GOT3 (cell line): ENCODE results near the gene MPPED1.

ENCODE experiments used
- DNase-seq: peaks from one replicate; lab custom pipeline; 2025; ENCODE audit warnings: mixed read lengths; lab: John Stamatoyannopoulos, UW

Gene MPPED1

DNA sequence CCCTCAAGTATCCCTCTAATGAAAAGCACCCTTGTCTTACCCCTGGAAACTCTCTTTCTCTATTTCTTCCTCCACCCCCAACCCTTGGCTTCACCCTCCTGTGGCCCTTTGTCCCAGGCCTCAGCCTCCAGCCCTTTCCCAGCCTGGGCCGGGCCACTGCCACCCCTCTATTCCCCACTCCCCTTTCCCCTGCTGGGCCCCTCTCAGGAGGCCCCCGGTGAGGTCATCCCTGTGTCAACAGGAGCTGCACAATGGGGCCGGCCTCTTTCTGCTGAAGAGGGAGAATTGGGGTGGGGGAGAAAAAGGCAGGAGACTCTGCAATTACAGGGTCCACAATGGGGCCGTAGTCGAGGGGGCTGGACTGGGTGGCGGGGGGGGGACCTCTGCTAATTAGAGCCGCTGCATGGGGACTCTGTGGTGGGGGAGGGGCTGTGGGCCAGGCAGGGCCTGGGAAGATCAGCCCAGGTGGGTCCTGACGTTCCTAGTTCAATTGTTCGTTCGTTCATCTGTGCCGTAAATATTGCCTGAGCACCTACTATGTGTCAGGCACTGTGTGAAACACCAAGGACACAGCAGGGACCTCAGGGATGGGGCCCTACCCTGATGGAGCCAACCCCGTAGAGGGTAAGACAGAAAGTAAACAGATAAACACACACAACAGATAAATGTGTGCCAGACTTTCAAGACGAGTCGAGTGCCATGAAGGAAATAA lies 18.5 kb upstream of the MPPED1 start:
- DNase-seq = no peak

DNA sequence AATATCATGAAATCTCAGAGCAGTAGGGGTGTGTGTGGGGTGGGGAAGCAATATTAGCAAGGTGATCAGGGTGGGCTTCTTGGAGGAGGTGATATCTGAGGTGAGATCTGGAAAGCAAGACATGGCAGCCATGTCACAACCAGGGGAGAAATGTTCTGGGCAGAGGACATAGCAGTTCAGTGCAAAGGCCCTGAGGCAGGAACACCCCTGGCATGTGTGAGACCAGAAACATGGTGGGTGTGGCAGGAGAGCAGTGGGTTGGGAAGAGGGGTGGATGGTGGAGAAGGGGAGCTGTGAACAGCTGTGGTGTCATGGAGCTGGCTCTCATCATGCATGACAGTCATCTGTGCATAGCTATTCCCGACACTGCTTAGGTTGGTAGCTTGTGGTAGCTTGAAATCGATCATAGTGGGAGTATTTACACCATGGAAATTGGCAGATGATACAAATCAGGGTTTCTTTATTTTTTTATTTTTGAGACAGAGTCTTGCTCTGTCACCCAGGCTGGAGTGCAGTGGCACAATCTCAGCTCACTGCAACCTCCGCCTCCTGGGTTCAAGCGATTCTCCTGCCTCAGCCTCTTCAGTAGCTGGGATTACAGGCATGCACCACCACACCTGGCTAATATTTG lies 17.9 kb upstream of the MPPED1 start:
- DNase-seq = no peak

DNA sequence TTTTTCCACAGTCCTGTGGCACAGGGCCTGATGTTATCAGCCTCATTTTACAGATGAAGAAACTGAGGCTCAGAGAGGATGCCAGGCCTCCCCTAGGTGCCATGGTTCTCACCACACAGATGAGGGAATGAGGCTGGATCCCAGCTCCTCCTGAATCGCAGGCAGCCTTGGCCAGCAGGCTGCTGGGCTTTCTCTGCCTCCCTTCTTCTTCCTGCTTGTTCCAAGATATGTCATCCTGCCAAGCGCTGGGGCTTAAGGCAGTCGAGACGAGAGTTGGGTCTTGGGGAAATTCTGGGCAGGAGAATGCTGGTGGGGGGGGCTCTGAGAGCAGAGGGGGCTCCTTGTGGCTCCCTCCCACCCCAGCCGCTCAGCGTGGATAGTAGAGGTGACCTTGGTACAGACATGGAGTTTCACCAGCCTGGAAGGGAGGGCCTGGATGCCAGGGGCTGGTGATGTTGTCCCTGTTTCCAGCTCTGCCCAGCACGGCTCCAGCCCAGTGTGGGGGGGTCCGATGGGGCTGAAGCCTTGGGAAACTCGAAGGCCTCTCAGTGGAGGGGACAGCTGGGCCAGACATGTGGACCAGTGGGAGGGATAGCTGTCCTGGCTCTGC lies 16.6 kb upstream of the MPPED1 start:
- DNase-seq = no peak

DNA sequence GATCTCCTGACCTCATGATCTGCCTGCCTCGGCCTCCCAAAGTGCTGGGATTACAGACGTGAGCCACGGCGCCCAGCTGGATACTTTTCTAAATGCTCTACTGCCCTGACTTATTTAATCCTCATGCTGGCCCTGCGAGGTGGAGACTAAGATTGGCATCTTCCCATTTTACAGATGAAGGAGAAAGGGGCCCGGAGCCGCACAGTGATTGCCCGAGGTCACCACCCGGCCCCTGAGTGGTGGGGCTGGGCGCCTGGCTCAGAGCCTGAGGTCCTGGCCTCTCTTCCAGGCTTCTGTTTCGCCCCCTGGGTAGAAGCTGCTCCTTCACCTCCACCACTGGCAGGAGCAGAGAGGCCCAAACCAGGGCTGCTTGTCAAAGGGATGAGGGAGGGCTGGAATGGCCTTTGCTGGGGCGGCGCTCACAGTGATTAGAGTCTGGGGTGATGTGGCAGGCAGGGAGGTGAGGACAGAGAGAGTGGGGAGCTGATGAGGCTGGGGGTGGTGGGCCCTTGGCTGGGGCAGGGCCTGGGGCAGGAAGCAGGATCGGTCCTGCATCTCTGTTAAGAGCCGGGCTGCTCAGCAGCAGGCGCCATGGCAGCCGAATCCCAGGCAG lies 15.4 kb upstream of the MPPED1 start:
- DNase-seq = no peak

DNA sequence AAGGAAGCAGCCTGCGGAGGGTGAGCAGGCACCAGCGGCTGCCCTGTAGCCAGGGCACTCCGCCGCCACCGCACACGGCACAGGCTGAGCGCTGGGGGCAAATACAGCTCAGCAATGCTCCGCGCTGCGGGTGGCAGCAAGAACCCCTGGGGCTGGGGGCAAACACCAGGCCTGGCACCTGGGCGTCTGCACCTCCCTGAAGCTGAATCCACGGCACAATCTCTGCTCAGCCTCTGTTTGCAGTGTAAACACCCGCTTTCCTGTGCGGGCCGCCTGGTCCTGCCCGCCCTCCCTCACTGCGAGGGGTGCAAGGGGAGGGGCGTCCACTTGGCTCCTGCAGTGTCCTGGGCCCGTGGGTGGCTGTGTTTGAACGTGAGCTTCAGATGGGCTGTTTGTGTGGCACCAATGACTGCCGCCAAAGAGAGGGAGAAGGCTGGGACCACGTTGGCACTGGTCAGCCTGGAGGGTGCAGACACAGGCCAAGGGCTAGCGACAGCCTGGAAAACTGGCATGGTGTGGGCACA lies 14.8 kb upstream of the MPPED1 start:
- DNase-seq = no peak

DNA sequence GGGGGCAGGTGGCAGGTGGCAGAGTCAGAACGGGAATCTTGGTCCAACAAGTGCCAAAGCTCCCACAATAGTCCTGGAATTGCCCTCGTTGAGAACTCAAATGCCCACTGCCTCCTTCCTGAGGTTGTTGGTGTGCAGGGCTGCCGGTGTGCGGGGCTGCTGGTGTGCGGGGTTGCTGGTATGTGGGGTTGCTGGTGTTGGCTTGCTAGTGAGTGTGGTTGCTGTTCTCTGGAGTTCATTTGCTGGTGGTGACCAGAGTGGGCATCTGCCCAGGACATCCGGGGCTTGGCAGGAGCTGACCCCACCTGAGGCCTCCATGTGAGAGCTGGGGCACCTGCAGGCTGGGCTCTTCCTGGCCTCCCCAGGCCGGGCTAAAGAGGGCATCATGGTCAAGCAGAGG lies 14.0 kb upstream of the MPPED1 start:
- no peak for DNase-seq

DNA sequence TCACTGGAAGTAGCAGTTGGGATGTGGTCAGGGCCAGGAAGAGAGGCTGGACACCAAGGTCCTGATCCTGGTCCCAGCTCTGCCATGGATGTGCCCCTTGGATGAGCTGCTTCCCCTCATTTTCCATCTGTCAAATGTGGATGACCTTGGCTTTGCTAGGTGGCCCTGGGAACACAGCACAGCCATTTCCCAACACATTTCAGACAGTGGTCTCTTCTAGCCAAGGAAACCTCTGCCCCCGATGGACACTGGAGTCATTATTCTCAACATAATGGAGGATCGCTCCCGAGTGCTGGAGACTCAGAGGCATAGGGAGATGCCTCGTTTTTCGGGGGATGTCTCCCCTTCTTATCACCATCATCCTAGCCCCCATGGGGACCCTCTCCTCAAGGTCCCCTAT lies 13.6 kb upstream of the MPPED1 start:
- DNase-seq = no peak

DNA sequence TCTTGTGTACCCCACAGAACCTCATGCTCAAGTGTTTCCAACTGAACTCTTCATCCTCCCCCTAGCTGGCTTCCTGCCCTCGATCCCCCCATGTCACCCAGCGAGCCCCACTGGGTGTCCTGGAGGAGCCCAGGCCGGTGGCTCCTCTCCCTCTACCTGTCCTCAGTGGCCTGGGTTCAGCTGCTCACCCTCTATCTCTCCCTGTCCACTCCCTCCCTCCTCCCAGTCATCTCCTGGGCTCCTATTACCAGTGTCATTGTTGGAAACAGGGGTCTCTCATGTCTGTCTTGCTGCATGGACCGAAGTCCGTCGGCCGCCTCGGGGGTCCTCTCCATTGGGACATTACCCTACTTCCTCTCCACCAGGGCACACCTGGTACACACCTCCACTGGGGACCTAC lies 12.9 kb upstream of the MPPED1 start:
- DNase-seq = no peak

DNA sequence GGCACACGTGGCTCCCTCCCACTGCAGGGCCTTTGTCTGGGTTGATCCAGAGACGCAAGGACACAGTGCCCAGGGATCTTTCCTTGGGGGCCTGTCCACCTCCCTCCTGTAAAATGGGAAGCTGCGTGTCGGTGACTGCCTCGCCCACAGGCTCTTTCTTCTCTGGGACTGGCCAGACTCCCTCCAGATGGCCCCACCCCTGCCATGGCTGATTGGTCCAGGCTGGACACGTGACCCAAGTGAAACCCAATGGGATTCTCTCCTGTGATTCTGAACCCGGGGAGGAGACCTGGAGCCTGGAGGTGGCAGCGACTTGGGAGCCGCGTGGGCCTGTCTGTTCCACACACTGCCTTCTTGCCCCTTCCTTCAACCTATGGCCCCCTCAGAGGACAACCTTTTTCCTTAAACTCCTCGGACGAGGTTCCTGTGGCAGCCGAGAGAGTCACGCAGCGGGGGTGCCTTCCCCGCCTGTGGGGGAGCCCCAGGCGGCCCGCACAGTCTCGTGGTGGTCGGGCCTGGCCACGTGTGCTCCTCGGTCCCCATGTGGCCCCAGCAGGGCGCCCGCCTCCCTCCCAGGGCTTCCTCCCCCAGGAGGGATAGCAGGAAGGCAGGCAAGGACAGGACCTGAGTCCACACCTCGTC lies 12.4 kb upstream of the MPPED1 start:
- no peak for DNase-seq

DNA sequence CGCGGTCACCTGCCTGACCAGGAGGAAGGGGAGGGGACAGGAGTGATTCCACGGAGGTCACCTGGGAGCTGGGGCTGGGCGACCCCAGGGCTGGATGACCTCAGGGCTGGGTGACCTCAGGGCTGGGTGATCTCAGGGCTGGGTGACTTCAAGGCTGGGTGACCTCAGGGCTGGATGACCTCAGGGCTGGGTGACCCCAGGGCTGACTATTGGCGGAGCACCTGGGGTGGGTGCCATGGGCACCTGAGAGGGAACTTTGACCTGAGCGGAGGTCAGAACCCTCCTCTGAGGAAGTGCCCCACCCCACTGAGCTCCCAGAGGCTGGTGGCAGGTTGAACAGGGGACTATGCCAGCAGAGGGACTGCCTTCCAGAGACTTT lies 11.8 kb upstream of the MPPED1 start:
- no peak for DNase-seq

DNA sequence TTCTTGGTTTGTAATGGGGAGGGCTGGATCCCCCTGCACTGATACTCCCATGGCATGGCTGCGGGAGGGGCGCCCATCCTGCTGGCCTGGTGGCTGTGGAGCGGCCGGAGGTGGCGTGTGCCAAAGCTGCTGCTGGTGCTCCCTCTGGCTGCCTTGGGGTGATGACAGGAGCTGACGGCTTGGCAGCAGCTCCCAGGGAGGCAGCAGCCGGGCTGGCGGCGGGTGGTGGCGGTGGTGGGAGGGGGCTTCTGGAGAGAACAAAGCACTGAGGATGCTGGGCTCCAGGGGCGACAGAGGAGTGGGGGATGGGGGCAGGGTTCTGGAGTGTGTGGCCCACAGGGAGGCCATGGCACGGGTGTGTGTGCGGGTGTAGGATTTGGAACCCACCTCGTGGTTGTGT lies 11.4 kb upstream of the MPPED1 start:
- no peak for DNase-seq

DNA sequence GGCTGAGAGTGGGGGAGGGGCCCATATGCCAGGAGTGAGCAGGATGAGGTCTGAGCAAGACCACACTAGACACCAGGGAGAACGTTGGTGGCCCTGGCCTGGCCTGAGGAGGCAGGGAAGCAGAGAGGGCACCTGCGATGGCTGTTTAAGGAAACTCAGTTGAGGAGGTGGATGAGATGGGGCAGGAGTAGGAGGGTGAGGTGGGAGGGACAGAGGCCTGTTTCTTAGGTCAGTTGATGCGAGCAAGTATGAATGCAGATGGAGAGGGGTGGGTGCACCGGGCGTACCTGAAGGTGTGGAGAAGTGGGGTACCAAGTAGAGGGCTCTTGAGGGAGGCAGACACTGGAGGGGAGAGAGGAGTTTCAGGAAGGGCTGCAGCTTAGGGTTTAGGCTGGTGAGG lies 10.6 kb upstream of the MPPED1 start:
- no peak for DNase-seq

DNA sequence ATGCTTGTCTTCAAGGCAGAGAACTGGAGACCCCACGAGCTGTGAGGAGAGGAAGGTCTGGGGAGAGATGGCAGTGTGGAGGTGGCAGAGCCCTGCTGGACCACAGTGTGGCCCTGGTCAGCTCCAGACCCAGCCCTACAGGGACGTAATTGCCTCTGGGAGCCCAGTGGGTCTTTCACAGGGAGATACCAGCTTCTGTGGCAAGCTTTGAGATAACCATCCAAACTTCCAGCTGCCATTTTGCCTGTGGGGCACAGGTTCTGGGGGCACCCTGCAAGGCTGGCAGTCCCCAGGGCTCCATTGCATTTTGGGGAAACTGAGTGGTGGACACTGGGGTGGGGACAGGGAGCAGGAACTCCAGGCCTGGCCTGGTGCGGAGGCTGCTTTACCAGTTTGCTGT lies 10.2 kb upstream of the MPPED1 start:
- DNase-seq = no peak

DNA sequence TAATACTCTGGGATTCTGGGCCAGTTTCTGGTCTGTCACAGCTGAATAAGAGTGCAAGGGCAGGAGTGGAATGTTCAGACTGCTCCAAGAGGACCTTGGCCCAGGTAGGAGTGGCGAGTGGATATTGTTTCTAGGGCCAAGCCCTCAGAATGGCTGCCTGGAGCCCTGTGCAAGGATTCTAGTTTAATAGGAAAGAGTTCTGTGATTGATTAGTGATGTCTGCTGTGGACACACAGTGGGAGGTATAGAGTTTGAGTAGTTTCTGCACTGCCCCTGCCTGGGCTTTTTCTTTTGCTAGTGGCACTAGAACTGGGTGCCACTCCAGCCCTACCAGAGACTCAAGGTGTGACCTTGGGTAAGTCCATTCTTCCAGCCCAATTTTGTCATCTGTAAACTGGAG lies 9.7 kb upstream of the MPPED1 start:
- no peak for DNase-seq

DNA sequence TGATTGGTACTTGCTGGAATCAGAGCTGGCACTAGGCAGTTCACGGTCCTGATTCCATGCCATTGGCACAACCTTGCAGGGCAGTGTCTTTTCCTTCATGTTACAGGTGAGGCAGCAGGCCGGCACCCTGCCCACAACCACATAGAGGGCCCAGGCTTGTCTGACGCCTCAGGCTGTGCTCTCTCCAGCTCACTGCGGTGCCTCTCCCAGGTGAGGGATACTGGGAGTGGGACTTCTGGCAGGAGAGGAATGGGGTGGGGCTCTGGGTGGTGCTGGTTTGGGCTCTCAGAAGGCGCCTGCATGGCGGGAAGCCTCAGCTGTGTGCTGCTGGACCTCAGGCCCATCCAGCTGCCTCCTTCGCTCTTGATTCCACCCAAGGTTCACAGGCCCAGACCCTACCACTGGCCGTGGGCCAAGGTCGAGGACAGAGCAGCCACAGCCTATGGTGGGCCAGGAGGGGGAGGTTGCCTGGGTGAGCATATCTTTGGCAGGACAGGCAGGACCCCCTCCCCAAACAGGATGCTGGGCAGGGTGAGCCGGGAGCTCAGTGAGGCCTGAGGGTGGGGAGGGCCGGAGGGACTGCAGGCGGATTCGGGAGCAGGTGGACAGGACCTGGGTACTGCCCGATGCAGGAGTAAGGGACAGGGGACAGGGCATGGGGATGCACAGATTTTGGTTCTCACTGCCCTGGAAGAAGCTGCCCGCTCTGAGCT lies 7.0 kb upstream of the MPPED1 start:
- no peak for DNase-seq

DNA sequence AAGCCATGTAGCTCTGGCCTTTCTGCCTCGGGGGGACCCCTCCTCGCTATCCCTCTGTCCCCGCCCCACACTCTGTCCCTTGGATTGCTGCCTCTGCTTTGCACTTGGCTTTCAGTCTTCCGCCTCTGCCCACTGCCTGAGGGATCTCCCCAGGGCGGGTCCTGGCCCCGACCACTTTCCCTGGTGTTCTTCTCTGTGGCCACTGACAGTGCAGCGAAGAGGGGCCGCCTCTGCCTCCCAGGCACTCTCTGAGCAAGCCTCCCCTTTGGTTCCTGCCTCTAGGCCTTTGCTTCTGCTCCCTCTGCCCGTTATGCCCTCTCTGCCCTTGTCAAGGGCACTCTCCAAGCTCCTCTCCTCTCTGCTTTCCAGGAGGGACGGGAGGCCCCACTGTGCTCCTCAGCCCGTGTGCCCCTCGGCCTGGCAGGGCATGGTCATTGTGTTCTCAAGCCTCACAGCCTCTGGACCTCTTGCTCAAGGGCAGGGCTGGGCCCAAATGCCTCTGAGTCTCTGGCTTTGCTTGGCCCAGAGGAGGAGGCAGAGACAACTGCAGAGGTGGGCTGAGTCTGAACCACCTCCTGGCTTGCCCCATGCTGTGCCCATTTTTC lies 5.5 kb upstream of the MPPED1 start:
- DNase-seq = no peak

DNA sequence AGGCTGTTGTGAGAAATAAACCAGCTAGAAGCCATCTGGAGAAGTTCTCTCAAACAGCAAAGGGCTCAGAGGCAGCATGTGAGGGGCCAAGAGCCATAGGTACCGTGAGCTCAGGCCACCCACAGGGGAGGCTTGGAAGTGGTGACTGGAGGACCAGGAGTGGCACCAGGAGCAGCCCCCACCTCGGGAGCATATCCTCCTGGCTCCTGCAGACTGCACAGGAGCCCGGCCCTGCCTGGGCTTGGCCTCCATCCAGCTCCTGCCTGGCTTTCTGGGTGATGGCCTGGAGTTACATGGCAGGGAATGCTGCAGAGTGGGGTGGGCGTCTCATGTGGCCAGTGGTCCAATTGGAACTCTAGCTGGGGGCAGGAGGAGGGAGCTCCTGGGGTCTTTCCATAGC lies 4.2 kb upstream of the MPPED1 start:
- DNase-seq = no peak

DNA sequence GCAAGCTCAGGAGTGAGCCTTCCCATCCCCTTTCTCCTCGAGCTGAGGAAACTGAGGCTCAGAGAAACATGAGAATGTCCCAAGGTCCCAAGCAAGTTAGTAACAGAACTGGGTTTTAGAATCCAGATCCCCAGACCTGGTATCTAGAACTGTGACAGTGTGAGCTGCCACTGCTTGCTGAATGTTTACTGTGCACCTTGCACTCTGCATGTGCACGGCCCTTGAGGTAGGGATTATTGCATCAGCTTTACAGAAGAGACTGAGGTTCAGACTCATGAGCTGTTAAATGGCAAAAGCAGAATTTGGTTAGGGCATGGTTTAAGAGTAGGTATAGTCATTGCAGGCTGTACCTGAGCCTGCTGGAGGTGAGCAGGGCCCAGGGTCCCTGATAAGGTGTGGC lies 3.8 kb upstream of the MPPED1 start:
- DNase-seq = no peak

DNA sequence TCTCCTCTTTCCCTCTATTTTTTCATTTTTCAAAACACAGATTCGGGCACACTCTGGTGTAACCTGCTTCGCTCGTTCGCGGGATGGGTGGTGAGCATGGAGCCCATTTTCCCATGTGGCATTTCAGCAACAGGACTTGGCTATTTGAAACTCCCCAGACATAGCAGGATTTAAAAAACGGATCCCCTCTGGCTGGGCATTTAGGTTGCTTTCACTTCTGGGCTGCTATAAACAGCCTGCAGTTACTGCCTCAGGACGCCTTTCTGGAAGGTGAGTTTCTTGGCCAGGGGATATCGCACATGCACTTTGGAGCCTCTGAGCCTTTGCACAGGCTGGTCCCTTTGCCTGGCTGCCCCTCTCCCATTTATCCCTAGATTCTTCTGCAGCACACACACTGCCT lies 2.8 kb upstream of the MPPED1 start:
- DNase-seq = no peak

DNA sequence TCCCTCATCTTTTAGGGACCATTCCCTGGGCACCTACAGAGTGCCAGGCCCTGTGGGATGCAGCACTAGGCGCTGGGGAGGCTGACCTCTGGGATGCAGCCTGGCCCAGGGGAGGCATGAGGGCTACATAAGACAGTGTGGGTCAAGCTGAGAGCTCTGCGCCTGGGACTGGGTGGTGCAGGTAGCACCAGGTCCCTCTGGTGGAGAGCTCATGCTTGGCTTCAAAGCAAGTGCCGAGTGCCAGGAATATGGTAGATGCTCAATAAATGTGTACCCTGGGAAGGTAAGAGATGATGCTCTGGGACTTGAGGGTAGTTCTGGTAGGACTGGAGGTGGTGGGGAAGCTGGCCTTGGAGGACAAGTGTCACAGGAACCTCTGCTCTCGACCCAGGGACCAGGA lies 2.0 kb upstream of the MPPED1 start:
- no peak for DNase-seq

DNA sequence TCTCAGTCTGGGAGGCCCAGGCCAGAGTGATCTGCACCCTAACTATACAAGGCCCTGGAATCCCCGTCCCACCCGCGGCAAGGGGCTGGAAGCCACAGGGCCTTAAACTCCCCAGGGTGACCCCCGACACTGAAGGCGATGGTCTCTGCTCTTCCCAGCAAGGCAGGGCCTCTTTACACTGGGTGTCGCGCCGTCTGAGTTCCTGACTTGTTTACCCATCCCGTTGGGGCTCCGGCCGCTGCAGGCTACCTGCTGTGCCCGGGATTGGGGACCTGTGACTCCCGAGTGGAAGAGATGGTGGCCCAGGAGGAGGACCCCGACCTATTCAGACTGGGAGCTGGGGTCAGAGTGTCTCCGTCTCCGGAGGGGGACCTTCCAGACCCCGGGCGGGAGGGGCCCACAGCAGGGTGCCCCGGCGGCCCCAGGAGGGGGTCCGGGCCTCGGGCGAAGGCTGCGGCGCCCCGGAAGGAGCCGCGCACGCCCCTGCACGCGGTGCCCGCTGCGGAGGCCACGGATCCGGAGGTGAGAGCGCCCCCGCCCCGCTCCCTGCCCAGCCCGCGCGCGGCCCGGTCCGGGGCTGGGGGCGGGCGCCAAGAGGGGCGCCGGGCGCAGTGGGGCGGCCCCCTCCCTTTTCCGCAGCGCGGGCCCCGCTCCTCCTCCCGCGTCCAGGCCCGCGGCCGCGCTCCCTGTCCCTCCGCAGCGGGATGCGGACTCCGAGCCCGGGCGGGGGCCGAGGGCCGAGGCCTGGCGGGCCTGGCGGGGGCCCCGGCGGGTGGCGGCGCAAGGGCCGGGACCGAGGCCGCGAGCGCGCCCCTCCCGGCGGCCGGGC lies 560 bp upstream of the MPPED1 start:
- no peak for DNase-seq
